Measurements from ENCODE around the gene ADAMTS9.

GRCh38 chr3:64715211-64715982 lies 27.6 kb upstream of the ADAMTS9 start:
- TF ChIP-seq CTCF (IDR thresholded peaks at IDR 0.05) (no peak), POLR2A (IDR thresholded peaks at IDR 0.05) (no peak)
